ENCODE data around the gene ZAP70.

- no peak for TF ChIP-seq EZH2phosphoT487 (IDR thresholded peaks at IDR 0.05; ENCODE audit: insufficient read depth, low read depth)
- TF ChIP-seq EZH2 (IDR thresholded peaks at IDR 0.05; ENCODE audit: insufficient read depth, poor library complexity, severe bottlenecking): no peak
These were observed 18.1 kb downstream of the ZAP70 start for GRCh38 chr2:97731274-97732020.

Data from GM23248 (cell line).